Ishikawa (cell line): Measurements from ENCODE around the gene LRRC63.

ENCODE experiments used
- CEBPB ChIP-seq: IDR thresholded peaks from 2 replicates; pipeline ENCODE4 v1.6.1; 2012
- CREB1 ChIP-seq: IDR thresholded peaks from 2 replicates; pipeline ENCODE4 v1.6.1; 2012; ENCODE audit warnings: low read depth
- EGR1 ChIP-seq: IDR thresholded peaks from 2 replicates; pipeline ENCODE4 v1.6.1; 2012
- EP300 ChIP-seq: IDR thresholded peaks from 2 replicates; pipeline ENCODE4 v1.6.1; 2012; ENCODE audit warnings: borderline replicate concordance
- FOXM1 ChIP-seq: IDR thresholded peaks from 2 replicates; pipeline ENCODE4 v1.6.1; 2012; ENCODE audit warnings: low read depth, borderline replicate concordance
- NFIC ChIP-seq: IDR thresholded peaks from 2 replicates; pipeline ENCODE4 v1.6.1; 2012
- RAD21 ChIP-seq: IDR thresholded peaks from 2 replicates; pipeline ENCODE4 v1.6.1; 2012; ENCODE audit warnings: low read depth
- TAF1 ChIP-seq: IDR thresholded peaks from 2 replicates; pipeline ENCODE4 v1.6.1; 2012; ENCODE audit warnings: low read depth, mild to moderate bottlenecking
- TCF12 ChIP-seq: IDR thresholded peaks from 2 replicates; pipeline ENCODE4 v1.6.1; 2012; ENCODE audit warnings: low read depth
- TEAD4 ChIP-seq: IDR thresholded peaks from 2 replicates; pipeline ENCODE4 v1.6.1; 2012
- YY1 ChIP-seq: IDR thresholded peaks from 2 replicates; pipeline ENCODE4 v1.6.1; 2012; ENCODE audit warnings: low read depth
- ZBTB7A ChIP-seq: IDR thresholded peaks from 2 replicates; pipeline ENCODE4 v1.6.1; 2012; ENCODE audit warnings: low read depth
- TF ChIP-seq, protein P1 (sequence below): IDR thresholded peaks from 2 replicates; pipeline ENCODE4 v1.6.1; 2012
- TF ChIP-seq, protein P2 (sequence below): IDR thresholded peaks from 2 replicates; pipeline ENCODE4 v1.6.1; 2012
- TF ChIP-seq, protein P3 (sequence below): IDR thresholded peaks from 2 replicates; pipeline ENCODE4 v1.6.1; 2012; ENCODE audit warnings: low read depth, mild to moderate bottlenecking

Gene LRRC63

DNA sequence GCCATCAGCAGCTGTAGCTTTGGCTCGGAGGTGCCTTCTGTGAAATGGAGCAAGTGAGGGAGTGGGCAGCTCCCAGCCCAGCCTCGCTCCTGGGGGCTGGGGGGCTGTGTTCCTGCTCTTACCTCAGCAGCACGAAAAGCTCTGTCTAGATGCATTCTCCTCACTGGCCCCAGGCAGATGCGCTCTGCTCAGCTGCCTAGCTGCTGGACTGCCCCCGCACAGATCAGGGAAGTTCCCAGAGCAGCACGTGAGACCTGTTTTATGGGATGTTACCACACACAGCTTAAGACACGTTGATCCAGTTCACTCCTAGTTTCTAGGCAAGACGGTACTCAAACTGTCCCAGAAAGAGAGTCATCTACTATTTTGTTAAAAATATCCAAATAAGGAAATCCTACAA lies 43.4 kb upstream of the LRRC63 start:
- TF ChIP-seq RAD21: no peak
- no peak for TF ChIP-seq TCF12
- TF ChIP-seq, protein P1, sequence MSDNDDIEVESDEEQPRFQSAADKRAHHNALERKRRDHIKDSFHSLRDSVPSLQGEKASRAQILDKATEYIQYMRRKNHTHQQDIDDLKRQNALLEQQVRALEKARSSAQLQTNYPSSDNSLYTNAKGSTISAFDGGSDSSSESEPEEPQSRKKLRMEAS: no peak
- no peak for TF ChIP-seq EGR1
- TF ChIP-seq, protein P2, sequence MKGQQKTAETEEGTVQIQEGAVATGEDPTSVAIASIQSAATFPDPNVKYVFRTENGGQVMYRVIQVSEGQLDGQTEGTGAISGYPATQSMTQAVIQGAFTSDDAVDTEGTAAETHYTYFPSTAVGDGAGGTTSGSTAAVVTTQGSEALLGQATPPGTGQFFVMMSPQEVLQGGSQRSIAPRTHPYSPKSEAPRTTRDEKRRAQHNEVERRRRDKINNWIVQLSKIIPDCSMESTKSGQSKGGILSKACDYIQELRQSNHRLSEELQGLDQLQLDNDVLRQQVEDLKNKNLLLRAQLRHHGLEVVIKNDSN: no peak
- TF ChIP-seq TEAD4: no peak
- TF ChIP-seq CREB1: no peak
- no peak for TF ChIP-seq TAF1
- TF ChIP-seq, protein P3, sequence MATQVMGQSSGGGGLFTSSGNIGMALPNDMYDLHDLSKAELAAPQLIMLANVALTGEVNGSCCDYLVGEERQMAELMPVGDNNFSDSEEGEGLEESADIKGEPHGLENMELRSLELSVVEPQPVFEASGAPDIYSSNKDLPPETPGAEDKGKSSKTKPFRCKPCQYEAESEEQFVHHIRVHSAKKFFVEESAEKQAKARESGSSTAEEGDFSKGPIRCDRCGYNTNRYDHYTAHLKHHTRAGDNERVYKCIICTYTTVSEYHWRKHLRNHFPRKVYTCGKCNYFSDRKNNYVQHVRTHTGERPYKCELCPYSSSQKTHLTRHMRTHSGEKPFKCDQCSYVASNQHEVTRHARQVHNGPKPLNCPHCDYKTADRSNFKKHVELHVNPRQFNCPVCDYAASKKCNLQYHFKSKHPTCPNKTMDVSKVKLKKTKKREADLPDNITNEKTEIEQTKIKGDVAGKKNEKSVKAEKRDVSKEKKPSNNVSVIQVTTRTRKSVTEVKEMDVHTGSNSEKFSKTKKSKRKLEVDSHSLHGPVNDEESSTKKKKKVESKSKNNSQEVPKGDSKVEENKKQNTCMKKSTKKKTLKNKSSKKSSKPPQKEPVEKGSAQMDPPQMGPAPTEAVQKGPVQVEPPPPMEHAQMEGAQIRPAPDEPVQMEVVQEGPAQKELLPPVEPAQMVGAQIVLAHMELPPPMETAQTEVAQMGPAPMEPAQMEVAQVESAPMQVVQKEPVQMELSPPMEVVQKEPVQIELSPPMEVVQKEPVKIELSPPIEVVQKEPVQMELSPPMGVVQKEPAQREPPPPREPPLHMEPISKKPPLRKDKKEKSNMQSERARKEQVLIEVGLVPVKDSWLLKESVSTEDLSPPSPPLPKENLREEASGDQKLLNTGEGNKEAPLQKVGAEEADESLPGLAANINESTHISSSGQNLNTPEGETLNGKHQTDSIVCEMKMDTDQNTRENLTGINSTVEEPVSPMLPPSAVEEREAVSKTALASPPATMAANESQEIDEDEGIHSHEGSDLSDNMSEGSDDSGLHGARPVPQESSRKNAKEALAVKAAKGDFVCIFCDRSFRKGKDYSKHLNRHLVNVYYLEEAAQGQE: no peak
- no peak for TF ChIP-seq NFIC
- no peak for TF ChIP-seq CEBPB

DNA sequence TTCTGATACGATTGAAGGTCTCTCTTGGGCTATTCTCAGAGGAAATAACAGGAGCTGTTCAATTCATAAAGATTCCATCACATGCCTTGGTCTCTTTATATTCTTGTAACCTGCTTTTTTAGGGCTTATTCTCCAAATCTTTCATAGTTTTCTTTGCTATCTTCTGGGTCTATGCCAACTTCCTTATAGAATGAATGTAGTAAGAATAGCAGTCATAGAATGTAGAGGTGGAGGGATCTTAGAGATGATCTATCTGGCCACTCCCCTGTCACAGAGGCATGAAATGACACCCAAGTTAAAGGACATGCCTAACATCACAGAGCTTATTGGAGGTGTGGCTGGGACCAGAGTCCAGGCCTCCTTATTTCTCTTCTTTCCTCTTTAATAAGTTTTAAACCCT lies 42.9 kb upstream of the LRRC63 start:
- TF ChIP-seq, protein P1: no peak
- TF ChIP-seq EGR1: no peak
- no peak for TF ChIP-seq CREB1
- no peak for TF ChIP-seq TEAD4
- no peak for TF ChIP-seq TAF1
- TF ChIP-seq ZBTB7A: no peak
- TF ChIP-seq RAD21: no peak
- TF ChIP-seq, protein P2: no peak
- no peak for TF ChIP-seq FOXM1

DNA sequence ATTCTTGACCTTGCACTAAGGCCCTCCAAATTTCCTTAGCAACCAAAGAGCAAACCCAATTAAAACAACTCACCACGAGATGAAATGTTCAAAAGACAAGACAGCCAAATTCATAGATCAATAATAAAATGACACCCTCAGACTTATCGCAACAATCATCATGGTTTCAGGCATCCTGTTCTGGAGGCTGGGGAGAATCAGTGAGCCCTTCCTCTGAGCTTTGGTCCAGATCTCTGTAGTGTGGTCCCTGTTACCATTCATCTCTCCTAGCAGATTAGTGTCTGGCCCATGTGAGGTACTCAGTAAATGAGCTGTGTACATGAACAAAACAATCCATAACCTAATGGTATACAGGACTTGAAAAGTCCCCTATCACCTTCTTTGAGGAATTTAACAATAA lies 42.0 kb upstream of the LRRC63 start:
- TF ChIP-seq EGR1: no peak
- no peak for TF ChIP-seq ZBTB7A
- no peak for TF ChIP-seq RAD21
- TF ChIP-seq YY1: no peak
- no peak for TF ChIP-seq CEBPB
- no peak for TF ChIP-seq TAF1
- TF ChIP-seq FOXM1: no peak
- TF ChIP-seq, protein P1: no peak
- no peak for TF ChIP-seq TEAD4
- no peak for TF ChIP-seq EP300
- TF ChIP-seq, protein P3: no peak
- TF ChIP-seq, protein P2: no peak

DNA sequence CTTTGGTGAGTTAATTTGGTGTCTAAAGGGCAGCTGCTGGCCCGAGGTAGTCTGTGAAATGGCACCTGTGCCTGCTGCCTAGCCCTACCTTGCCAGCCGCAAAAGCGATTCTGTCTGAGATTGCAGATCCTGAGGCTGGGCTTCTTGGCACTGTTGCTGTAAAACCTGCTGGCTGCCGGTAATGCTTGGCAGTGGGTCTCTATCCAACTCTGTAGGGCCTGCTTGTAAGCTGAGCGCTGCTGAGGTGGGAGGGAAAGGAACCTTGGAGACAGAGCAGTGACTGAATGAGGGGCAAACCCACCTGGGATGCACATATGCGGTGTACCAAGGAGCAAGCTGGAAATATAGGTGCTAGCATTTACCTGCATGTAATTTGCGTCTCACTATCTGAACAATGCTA lies 41.5 kb upstream of the LRRC63 start:
- no peak for TF ChIP-seq EGR1
- TF ChIP-seq TCF12: no peak
- TF ChIP-seq FOXM1: no peak
- TF ChIP-seq, protein P1: no peak
- TF ChIP-seq TAF1: no peak
- no peak for TF ChIP-seq NFIC
- no peak for TF ChIP-seq TEAD4
- no peak for TF ChIP-seq ZBTB7A
- no peak for TF ChIP-seq EP300
- no peak for TF ChIP-seq YY1
- TF ChIP-seq, protein P3: no peak
- TF ChIP-seq, protein P2: no peak
